Nephron progenitor cell (in vitro differentiated cells): ENCODE data around the gene COA1.

Source experiments
- DNase-seq: peaks from one replicate; pipeline ENCODE4 v3.0.0; 2021
- H3K27ac Mint-ChIP-seq: 2 replicates; pipeline ENCODE4 v1.8.0; 2021; ENCODE audit warnings: mild to moderate bottlenecking, moderate library complexity, mixed read lengths
- H3K27me3 Mint-ChIP-seq: 2 replicates; pipeline ENCODE4 v1.8.0; 2021; ENCODE audit warnings: mild to moderate bottlenecking, low read depth, mixed read lengths; ENCODE audit not compliant: poor library complexity
- H3K36me3 Mint-ChIP-seq: 2 replicates; pipeline ENCODE4 v1.8.0; 2021; ENCODE audit warnings: low read depth, mixed read lengths
- H3K4me1 Mint-ChIP-seq: 2 replicates; pipeline ENCODE4 v1.8.0; 2021; ENCODE audit warnings: mixed read lengths
- H3K4me3 Mint-ChIP-seq: 2 replicates; pipeline ENCODE4 v1.8.0; 2021; ENCODE audit warnings: mild to moderate bottlenecking, moderate library complexity, mixed read lengths
- H3K9me3 Mint-ChIP-seq: 2 replicates; pipeline ENCODE4 v1.8.0; 2021; ENCODE audit warnings: mild to moderate bottlenecking, moderate library complexity, mixed read lengths
- CTCF ChIP-seq: fragments of 200-600 bp; sonication (generic); IDR thresholded peaks from 2 replicates; pipeline ENCODE4 v1.5.0; 2021; ENCODE audit warnings: antibody characterized with exemption

The COA1 gene

GRCh38 chr7:43640679-43641078, 88.6 kb downstream of the COA1 start:
- Mint-ChIP-seq H3K27me3 (peaks cover 3% of the 10 kb centered on the region), H3K4me1 (no peaks in the 10 kb centered on the region), H3K4me3 (no peak overlapping the region), H3K27ac (no peak overlapping the region), H3K36me3 (peaks cover 77% of the 10 kb centered on the region), H3K9me3 (peaks cover under 1% of the 10 kb centered on the region)
- DNase-seq: no peak
- TF ChIP-seq CTCF: no peak

DNA sequence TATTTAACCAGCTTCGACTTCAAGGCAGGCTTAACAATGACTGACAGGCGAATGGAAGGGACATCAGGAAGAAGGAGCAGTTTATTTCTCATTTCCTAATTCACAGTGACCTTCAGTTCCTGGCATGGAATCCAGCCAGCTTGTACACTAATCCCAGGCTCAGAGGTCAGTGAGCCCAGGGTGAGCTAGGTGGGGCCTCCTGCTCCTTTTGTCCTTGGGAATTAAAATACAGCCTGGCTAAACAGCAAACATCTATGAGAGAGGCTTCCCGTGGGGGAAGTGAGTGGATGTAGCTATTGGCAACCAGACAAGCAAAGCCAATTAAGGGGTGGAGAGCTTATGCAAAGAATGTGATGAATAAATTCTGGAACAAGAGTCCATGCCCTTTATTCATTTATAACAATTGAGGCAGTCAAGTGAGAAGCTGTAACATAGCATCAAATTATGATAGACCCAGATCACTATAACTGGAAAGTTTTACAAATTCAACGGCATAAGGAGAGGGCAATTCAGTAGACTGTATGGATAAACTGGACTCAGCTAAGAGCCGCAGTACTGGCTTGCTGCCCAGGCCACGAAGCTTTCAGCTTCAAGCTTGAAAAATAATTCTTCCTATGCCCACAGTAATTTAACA, 89.3 kb downstream of the COA1 start:
- peaks cover 78% of the 10 kb centered on the region for H3K36me3 Mint-ChIP-seq
- no peak for DNase-seq
- H3K4me3 Mint-ChIP-seq: no peak overlapping the region
- no peak overlapping the region for H3K27ac Mint-ChIP-seq
- TF ChIP-seq CTCF: no peak
- peaks cover 3% of the 10 kb centered on the region for H3K27me3 Mint-ChIP-seq
- H3K4me1 Mint-ChIP-seq: no peaks in the 10 kb centered on the region
- peaks cover 5% of the 10 kb centered on the region for H3K9me3 Mint-ChIP-seq

DNA sequence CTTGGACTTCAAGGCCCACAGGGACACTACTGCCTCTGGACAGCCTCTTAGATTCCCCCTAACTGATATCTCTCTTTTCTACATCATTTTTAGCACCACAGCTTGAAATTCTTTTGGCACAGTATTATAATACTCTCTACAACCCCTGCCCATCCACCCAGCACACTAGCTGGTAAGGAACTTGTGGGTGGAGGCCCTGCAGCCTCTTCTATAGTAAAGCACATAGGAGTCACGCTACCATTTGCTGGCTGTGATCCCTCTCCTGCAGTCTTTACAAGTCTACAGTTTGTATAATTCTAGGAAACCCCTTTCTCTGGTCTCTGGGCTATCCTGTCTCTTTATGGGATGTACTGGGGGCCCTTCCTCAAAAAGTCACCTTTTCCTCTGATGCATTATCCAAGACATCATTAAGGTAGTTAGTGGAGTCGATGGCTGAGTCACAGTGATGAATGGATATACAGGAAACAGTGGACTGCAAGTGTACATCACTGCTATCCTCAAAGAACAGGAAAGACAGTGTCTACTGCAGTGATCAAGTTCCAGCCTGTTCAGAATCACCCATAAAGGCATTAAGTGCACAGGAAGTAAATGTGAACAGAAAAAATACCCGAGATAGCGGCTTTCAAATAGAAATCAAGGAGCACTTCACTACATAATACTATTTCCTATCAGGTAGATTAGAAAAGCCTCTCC, 92.1 kb downstream of the COA1 start:
- Mint-ChIP-seq H3K36me3 (peaks cover 89% of the 10 kb centered on the region), H3K4me1 (no peaks in the 10 kb centered on the region), H3K27me3 (no peaks in the 10 kb centered on the region), H3K4me3 (no peak overlapping the region), H3K9me3 (peaks cover 5% of the 10 kb centered on the region), H3K27ac (no peak overlapping the region)
- no peak for TF ChIP-seq CTCF
- no peak for DNase-seq

DNA sequence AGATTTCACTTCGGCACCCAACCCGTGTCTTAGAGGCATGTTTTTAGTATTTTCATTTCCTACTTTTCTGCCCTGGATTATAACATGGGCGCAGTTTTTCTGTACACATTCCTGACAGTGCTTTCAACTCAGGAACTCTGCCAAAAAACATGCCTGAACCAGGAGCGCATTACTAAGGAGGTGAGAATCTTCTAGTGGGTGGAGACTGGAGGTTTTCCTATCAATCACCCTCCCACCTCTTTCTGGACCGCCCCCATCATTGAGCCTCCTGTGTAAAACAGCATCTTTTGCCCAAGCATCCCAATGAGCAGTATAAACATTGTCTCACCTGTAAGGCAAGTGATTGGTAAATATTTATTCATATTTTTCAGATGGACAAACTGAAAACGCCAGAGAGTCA, 93.2 kb downstream of the COA1 start:
- no peak for TF ChIP-seq CTCF
- Mint-ChIP-seq H3K27ac (no peak overlapping the region), H3K4me1 (no peaks in the 10 kb centered on the region), H3K27me3 (no peaks in the 10 kb centered on the region), H3K9me3 (peaks cover 5% of the 10 kb centered on the region), H3K36me3 (peaks cover 99% of the 10 kb centered on the region), H3K4me3 (no peak overlapping the region)
- DNase-seq: no peak

GRCh38 chr7:43634384-43634783, 94.9 kb downstream of the COA1 start:
- no peak for TF ChIP-seq CTCF
- Mint-ChIP-seq H3K27me3 (no peaks in the 10 kb centered on the region), H3K4me1 (peaks cover 5% of the 10 kb centered on the region), H3K27ac (no peak overlapping the region), H3K36me3 (peaks cover 94% of the 10 kb centered on the region), H3K4me3 (no peak overlapping the region), H3K9me3 (peaks cover 5% of the 10 kb centered on the region)
- no peak for DNase-seq

DNA sequence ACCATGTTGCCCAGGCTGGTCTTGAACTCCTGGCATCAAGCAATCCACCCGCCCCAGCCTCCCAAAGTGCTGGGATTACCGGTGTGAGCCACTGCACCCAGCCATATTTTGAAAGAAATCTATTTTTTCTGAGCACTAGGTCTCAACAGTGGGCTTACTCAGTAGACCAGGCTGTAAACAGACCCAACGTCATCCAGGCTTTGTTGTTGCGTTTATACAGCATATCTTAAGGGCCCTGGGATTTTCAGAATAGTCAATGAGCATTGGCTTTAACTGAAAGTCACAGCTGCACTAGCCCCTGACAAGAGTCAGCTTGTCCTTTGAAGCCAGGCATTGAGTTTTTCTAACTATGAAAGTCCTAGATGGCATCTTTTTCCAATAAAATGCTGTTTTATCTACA, 96.6 kb downstream of the COA1 start:
- H3K27ac Mint-ChIP-seq: no peak overlapping the region
- H3K9me3 Mint-ChIP-seq: peaks cover 5% of the 10 kb centered on the region
- H3K36me3 Mint-ChIP-seq: peaks cover 93% of the 10 kb centered on the region

More for the DNA sequence above, 96.6 kb downstream of the COA1 start:
- Mint-ChIP-seq H3K4me1 (peaks cover 5% of the 10 kb centered on the region), H3K4me3 (no peak overlapping the region), H3K27me3 (no peaks in the 10 kb centered on the region)
- TF ChIP-seq CTCF: no peak
- no peak for DNase-seq
